ENCODE measurements around the gene LHX5.

Gene LHX5

DNA sequence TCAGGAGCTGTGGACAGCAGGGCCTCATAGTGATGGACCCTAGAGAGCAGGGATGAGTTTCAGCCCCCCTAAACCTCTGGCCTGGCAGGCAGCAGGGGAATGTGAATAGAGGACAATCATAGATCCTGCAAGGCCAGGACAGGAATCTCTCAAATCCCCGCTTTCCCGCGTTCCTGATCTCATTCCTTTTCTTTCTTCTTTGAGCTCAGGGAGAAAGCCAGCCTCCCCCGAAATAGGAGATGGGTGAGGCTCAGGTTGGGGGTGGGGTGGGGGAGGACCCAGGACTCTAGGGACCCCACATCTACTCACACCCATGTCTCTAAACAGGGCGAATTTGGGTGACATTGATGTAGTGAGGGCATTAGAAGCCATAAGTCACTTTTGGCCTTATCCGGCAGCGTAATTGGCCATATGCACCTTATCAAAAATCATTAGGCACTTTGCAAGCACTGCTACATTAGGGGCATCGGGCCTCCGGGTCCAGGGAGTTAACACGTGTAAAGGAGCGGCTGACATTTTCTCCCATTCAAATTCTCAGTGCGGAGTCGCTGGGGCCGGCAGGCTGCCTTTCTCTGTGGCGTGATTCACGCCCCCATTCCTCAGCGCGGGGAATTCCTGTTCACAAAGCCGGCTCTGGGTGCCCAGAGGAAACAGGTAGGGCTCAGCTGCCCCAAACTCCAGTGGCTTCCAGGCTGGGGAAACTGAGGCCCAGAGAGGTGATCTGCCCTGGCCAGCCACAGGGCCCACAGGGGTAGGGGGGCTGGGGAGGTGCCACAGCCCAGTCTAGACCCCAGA, 1.5 kb downstream of the LHX5 start:
- no peak for DNase-seq (ENCODE audit: low read depth)
- TF ChIP-seq CTCF (IDR thresholded peaks at IDR 0.05; ENCODE audit: control insufficient read depth, insufficient read depth, low read depth, low read length, missing control alignments), result no peak
- no peak overlapping the region for H3K4me3 ChIP-seq (ENCODE audit: control insufficient read depth, low read depth, low read length)

DNA sequence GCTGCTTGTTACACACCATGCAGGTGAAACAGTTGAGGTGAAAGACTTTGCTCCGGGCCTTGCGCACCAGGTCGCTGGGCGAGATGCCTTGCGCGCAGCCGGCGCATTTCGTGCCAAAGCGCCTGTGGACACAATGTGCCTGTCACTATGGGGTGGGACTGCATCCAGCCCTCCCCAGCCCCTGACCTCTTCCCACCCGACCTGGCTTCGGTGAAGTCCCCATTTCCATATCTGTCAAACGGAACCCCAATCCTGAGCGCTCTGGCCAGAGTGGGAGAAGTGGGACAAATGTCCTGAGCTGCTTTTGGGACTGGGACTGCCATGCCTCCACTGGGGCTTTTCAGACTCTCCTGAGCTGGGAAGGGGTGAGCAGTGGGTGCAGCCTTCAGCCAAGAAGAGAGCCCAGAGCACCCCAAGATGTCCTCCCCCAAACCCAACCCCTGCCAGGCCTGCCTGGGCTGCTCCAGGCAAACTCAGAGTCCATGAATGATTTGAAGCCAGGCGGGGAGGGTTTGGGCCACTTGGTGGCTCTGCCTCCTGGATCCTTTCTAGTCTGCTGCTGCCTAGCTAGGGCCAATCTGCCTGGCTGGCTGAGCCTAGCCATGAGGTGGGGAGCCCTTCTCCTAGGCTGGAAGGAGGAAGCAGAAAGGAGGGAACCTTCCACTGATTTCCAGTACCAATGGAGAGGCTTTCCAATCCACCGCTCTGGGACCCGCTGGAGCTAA, 2.3 kb downstream of the LHX5 start:
- TF ChIP-seq CTCF (IDR thresholded peaks at IDR 0.05; ENCODE audit: control insufficient read depth, insufficient read depth, low read depth, low read length, missing control alignments), result no peak
- no peak overlapping the region for H3K4me3 ChIP-seq (ENCODE audit: control insufficient read depth, low read depth, low read length)
- no peak for DNase-seq (ENCODE audit: low read depth)

GRCh38 chr12:113468365-113469223, 3.1 kb downstream of the LHX5 start:
- no peak for DNase-seq (ENCODE audit: low read depth)
- H3K4me3 ChIP-seq (ENCODE audit: control insufficient read depth, low read depth, low read length), result no peak overlapping the region
- TF ChIP-seq CTCF (IDR thresholded peaks at IDR 0.05; ENCODE audit: control insufficient read depth, insufficient read depth, low read depth, low read length, missing control alignments), result no peak

GRCh38 chr12:113467502-113468364, 3.9 kb downstream of the LHX5 start:
- no peak for DNase-seq (ENCODE audit: low read depth)
- no peak for TF ChIP-seq CTCF (IDR thresholded peaks at IDR 0.05; ENCODE audit: control insufficient read depth, insufficient read depth, low read depth, low read length, missing control alignments)
- peak overlapping the region; percentile 38 for H3K4me3 ChIP-seq (ENCODE audit: control insufficient read depth, low read depth, low read length)

GRCh38 chr12:113467142-113467501, 4.5 kb downstream of the LHX5 start:
- H3K4me3 ChIP-seq (ENCODE audit: control insufficient read depth, low read depth, low read length), result peak overlapping the region; percentile 38
- DNase-seq (ENCODE audit: low read depth), result no peak
- TF ChIP-seq CTCF (IDR thresholded peaks at IDR 0.05; ENCODE audit: control insufficient read depth, insufficient read depth, low read depth, low read length, missing control alignments), result no peak
